IMR-90 (cell line): Measurements from ENCODE around the gene SEPTIN8. TPM values are rescaled to one million over a fixed set of nuclear protein-coding genes. Genes with fewer than 3 reads are reported as not detected.

Experiments used
- ATAC-seq: fragments of 200-7000 bp; cut with Tn5 transposase; 2 replicates; pipeline ENCODE4 v1.9.1; 2020; ENCODE audit warnings: low read depth, mild to moderate bottlenecking, moderate library complexity
- BruUV-seq: library from RNA; stranded (reverse); fragments of 400-500 nt; replicated peaks from 2 replicates; lab custom pipeline; 2021; lab: Mats Ljungman, UMichigan
- CTCF ChIA-PET: fragments of 300-600 bp; formaldehyde crosslinking; extraction: SDS; loops from one replicate; lab custom pipeline; 2021; ENCODE audit warnings: antibody characterized with exemption; lab: Yijun Ruan, JAX
- POLR2A ChIA-PET: fragments of 300-600 bp; sonication (Branson Sonifier 250); formaldehyde crosslinking; loops from one replicate; lab custom pipeline; 2022; ENCODE audit warnings: antibody characterized with exemption; ENCODE audit not compliant: unreplicated experiment; lab: Charles Lee
- DNase-seq: peaks from one replicate; pipeline ENCODE4 v3.0.0; 2013
- H2AFZ ChIP-seq: replicated peaks from 2 replicates; pipeline ENCODE3; 2013; ENCODE audit warnings: low read length, mild to moderate bottlenecking; ENCODE audit not compliant: poor library complexity
- H2AK5ac ChIP-seq: 2 replicates; pipeline ENCODE4 v1.6.1; 2013; ENCODE audit warnings: low read depth, low read length, inconsistent platforms
- H2AK9ac ChIP-seq: replicated peaks from 2 replicates; pipeline ENCODE3; 2013; ENCODE audit warnings: mild to moderate bottlenecking, low read depth, low read length, moderate library complexity; ENCODE audit not compliant: poor library complexity
- H2BK120ac ChIP-seq: 2 replicates; pipeline ENCODE4 v1.6.1; 2013; ENCODE audit warnings: low read depth, low read length, inconsistent platforms
- H2BK15ac ChIP-seq: 3 replicates; pipeline ENCODE4 v1.6.1; 2013; ENCODE audit warnings: low read depth, low read length, inconsistent platforms
- H2BK20ac ChIP-seq: 2 replicates; pipeline ENCODE4 v1.6.1; 2013; ENCODE audit warnings: low read depth, mild to moderate bottlenecking, inconsistent platforms, low read length, moderate library complexity
- H2BK5ac ChIP-seq: 2 replicates; pipeline ENCODE4 v1.6.1; 2013; ENCODE audit warnings: mild to moderate bottlenecking, low read depth, low read length, inconsistent platforms; ENCODE audit not compliant: poor library complexity, severe bottlenecking
- H3K14ac ChIP-seq: replicated peaks from 2 replicates; pipeline ENCODE4 v1.6.1; 2013; ENCODE audit warnings: low read depth, low read length, inconsistent platforms
- H3K18ac ChIP-seq: 2 replicates; pipeline ENCODE4 v1.6.1; 2013; ENCODE audit warnings: low read depth, low read length, control low read depth
- H3K23ac ChIP-seq: 2 replicates; pipeline ENCODE4 v1.6.1; 2013; ENCODE audit warnings: low read depth, low read length, inconsistent platforms
- H3K27ac ChIP-seq: 2 replicates; pipeline ENCODE4 v1.5.1; 2013; ENCODE audit warnings: mild to moderate bottlenecking, control low read depth, low read length; ENCODE audit not compliant: insufficient read depth
- H3K27me3 ChIP-seq: 2 replicates; pipeline ENCODE4 v1.6.1; 2013; ENCODE audit warnings: low read length; ENCODE audit not compliant: control insufficient read depth, insufficient read depth
- H3K36me3 ChIP-seq: 2 replicates; pipeline ENCODE4 v1.6.1; 2013; ENCODE audit warnings: low read length, mixed read lengths; ENCODE audit not compliant: control insufficient read depth, insufficient read depth
- H3K4ac ChIP-seq: 2 replicates; pipeline ENCODE4 v1.6.1; 2013; ENCODE audit warnings: low read depth, low read length, inconsistent platforms
- H3K4me1 ChIP-seq: 2 replicates; pipeline ENCODE4 v1.6.1; 2013; ENCODE audit warnings: low read length, mixed read lengths; ENCODE audit not compliant: control insufficient read depth, insufficient read depth
- H3K4me2 ChIP-seq: 2 replicates; pipeline ENCODE4 v1.6.1; 2013; ENCODE audit warnings: low read depth, mild to moderate bottlenecking, control low read depth, low read length, moderate library complexity
- H3K4me3 ChIP-seq: 2 replicates; pipeline ENCODE4 v1.5.1; 2013; ENCODE audit warnings: low read depth, mild to moderate bottlenecking, control low read depth, low read length, moderate library complexity; ENCODE audit not compliant: insufficient read depth
- H3K56ac ChIP-seq: 2 replicates; pipeline ENCODE4 v1.6.1; 2013; ENCODE audit warnings: low read length, inconsistent platforms; ENCODE audit not compliant: insufficient read depth; ENCODE audit errors: extremely low read depth
- H3K79me1 ChIP-seq, 2 experiments: 2 replicates each; pipeline ENCODE4 v1.6.1; 2013; ENCODE audit warnings: low read length in 2 of 2, inconsistent platforms in 1 of 2, low read depth in 1 of 2
- H3K9ac ChIP-seq: 2 replicates; pipeline ENCODE4 v1.6.1; 2013; ENCODE audit warnings: low read depth, low read length, control low read depth
- H3K9me1 ChIP-seq: 2 replicates; pipeline ENCODE4 v1.6.1; 2013; ENCODE audit warnings: low read length, inconsistent platforms; ENCODE audit not compliant: insufficient read depth
- H3K9me3 ChIP-seq: 2 replicates; pipeline ENCODE4 v1.6.1; 2013; ENCODE audit warnings: low read length; ENCODE audit not compliant: control insufficient read depth, insufficient read depth
- H4K20me1 ChIP-seq: 2 replicates; pipeline ENCODE4 v1.6.1; 2013; ENCODE audit warnings: low read length, inconsistent platforms; ENCODE audit not compliant: insufficient read depth
- H4K5ac ChIP-seq: 2 replicates; pipeline ENCODE4 v1.6.1; 2013; ENCODE audit warnings: mild to moderate bottlenecking, low read depth, low read length, control low read depth
- H4K8ac ChIP-seq, 2 experiments: 2 replicates each; pipeline ENCODE4 v1.6.1; 2013; ENCODE audit warnings: low read depth in 2 of 2, low read length in 2 of 2, control low read depth in 1 of 2, inconsistent platforms in 1 of 2
- H4K91ac ChIP-seq: 2 replicates; pipeline ENCODE4 v1.6.1; 2013; ENCODE audit warnings: low read depth, low read length, inconsistent platforms; ENCODE audit not compliant: insufficient read depth
- BHLHE40 ChIP-seq: fragments of 150-350 bp; IDR thresholded peaks from 2 replicates; pipeline ENCODE4 v1.6.1; 2016; ENCODE audit warnings: mild to moderate bottlenecking, low read depth, low read length
- POLR2A ChIP-seq: IDR thresholded peaks from 2 replicates; pipeline ENCODE4 v1.6.1; 2012; ENCODE audit warnings: mild to moderate bottlenecking, low read depth, low read length
- WGBS, 2 experiments: methylation state at CpG; one replicate each; pipeline versions ENCODE4 v1.1.5 to v1.1.7; 2013; ENCODE audit warnings: missing lambda C conversion rate in 2 of 2; ENCODE audit not compliant: insufficient read length in 1 of 2; ENCODE audit errors: extremely low coverage in 2 of 2; 5-methylcytosine and 5-hydroxymethylcytosine counted together
- dilution Hi-C: fragments of 300-500 bp; cut with HindIII; formaldehyde crosslinking; loops from one replicate; pipeline ENCODE4 v1.14.3; 2018; ENCODE audit warnings: low sequenced_read_pairs; ENCODE audit not compliant: unreplicated experiment
- in situ Hi-C: fragments of 300-500 bp; cut with MboI; formaldehyde crosslinking; loops from 3 replicates; pipeline ENCODE4 v1.14.3; 2019; ENCODE audit warnings: low sequenced_read_pairs, inconsistent platforms, mixed read lengths
- intact Hi-C: fragments of 100-400 bp; cut with micrococcal nuclease; formaldehyde crosslinking; loops from 2 replicates; pipeline ENCODE4 v1.10.0; 2022
- polyA plus RNA-seq, 3 experiments: library from polyadenylated mRNA; depleted of rRNA; stranded (reverse); fragments of >200 nt; gene quantifications; 2 replicates each; pipeline ENCODE4 v1.2.3, GENCODE V29; 2012; ENCODE audit warnings: low replicate concordance in 1 of 3
- total RNA-seq: library from RNA; depleted of rRNA; stranded (reverse); fragments of >200 nt; gene quantifications from 2 replicates; pipeline ENCODE4 v1.2.3, GENCODE V29; 2012; rRNA removed

The SEPTIN8 gene
- total and polyA plus RNA-seq, 2 of the 4 experiments (the other 2 are of a cell fraction): 56.2 to 67.2 TPM

DNA sequence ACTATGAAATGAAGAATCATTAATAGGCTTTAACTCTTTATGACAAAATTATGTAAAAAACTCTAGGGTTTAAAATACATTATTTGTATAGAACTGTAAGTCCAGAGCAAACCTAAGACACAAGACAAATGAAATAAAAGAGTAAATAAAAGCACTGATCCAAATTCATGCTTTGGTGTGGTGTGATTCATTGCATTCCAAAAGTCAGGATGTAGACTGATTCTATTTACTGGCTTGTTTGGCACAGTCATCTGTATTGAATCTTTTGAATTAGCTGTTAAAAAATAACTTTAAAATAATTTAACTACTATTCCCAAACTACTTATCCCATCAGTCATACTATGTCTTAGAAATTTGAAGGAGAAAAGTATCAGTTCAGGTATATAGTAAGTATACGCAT lies 72.2 kb downstream of the SEPTIN8 start:
- Histone ChIP-seq H2BK120ac (no peak overlapping the region), H3K9me3 (no peaks in the 10 kb centered on the region), H3K36me3 (0 out of 2 replicates have a peak, but pooled peaks cover 1% of the 10 kb centered on the region), H3K9ac (no peak overlapping the region), H3K79me1 (no peaks in the 10 kb centered on the region), H3K14ac (no peak overlapping the region), H3K4me1 (no peaks in the 10 kb centered on the region), H3K23ac (no peak overlapping the region), H3K4me3 (no peak overlapping the region), H2BK20ac (no peak overlapping the region), H2BK5ac (no peak overlapping the region), H3K27ac (no peak overlapping the region), H2AK5ac (no peak overlapping the region), H2AFZ (no peak overlapping the region), H3K27me3 (no peaks in the 10 kb centered on the region), H3K4me2 (no peak overlapping the region), H4K5ac (no peak overlapping the region), H2AK9ac (no peak overlapping the region), H3K9me1 (no peaks in the 10 kb centered on the region), H3K56ac (no peak overlapping the region), H3K4ac (no peak overlapping the region), H3K18ac (no peak overlapping the region), H4K91ac (no peak overlapping the region), H4K8ac (no peak overlapping the region), H4K20me1 (no peaks in the 10 kb centered on the region), H2BK15ac (no peak overlapping the region)
- WGBS, 2 experiments: no CpG with 5 or more reads among the region's 1 CpG
- CTCF ChIA-PET: no interaction called here
- POLR2A ChIA-PET: no interaction called here
- in situ Hi-C loops: no loop called here
- TF ChIP-seq BHLHE40 (0 out of 2 replicates have a peak, but pooled peaks have one; percentile 4), POLR2A (no peak)
- DNase-seq: peak; percentile 42
- dilution Hi-C loops: no loop called here
- peak; percentile 84 for ATAC-seq
- intact Hi-C loops: loop anchor here (5.0 to 10.0 kb wide), 2 partner anchors 93 to 180 kb away; no protein-coding TSS in a partner anchor
- no TSS peak for BruUV-seq

Other genes with a start within 250 kb of the SEPTIN8 start
- gene IL5, start 233.7 kb downstream of the SEPTIN8 start, total RNA-seq: not detected in 2 replicates
- not detected in 2 replicates for gene IL5, start 233.7 kb downstream of the SEPTIN8 start, polyA plus RNA-seq (2012; rRNA removed)
- gene RAD50, start 220.3 kb downstream of the SEPTIN8 start, total RNA-seq: 5.2 and 13.3 TPM in 2 replicates
- 6.2 and 7.2 TPM in 2 replicates for gene RAD50, start 220.3 kb downstream of the SEPTIN8 start, polyA plus RNA-seq (2012; rRNA removed)
- not detected in 2 replicates for gene IL13, start 119.1 kb downstream of the SEPTIN8 start, total RNA-seq
- gene IL13, start 119.1 kb downstream of the SEPTIN8 start, polyA plus RNA-seq (2012; rRNA removed): not detected in 2 replicates
- not detected in 2 replicates for gene IL4, start 103.2 kb downstream of the SEPTIN8 start, total RNA-seq
- gene IL4, start 103.2 kb downstream of the SEPTIN8 start, polyA plus RNA-seq (2012; rRNA removed): not detected in 2 replicates
- gene KIF3A, start 39.7 kb downstream of the SEPTIN8 start, total RNA-seq: 4.3 and 9.4 TPM in 2 replicates
- gene KIF3A, start 39.7 kb downstream of the SEPTIN8 start, polyA plus RNA-seq (2012; rRNA removed): 3.4 and 4.5 TPM in 2 replicates
- gene CCNI2, start 29.8 kb downstream of the SEPTIN8 start, total RNA-seq: not detected in 2 replicates
- not detected in 2 replicates for gene CCNI2, start 29.8 kb downstream of the SEPTIN8 start, polyA plus RNA-seq (2012; rRNA removed)
- under 0.01 TPM in 1 of 2 replicates, not detected in the other for gene SOWAHA, start 36.1 kb upstream of the SEPTIN8 start, total RNA-seq
- 0.03 TPM in 1 of 2 replicates, not detected in the other for gene SOWAHA, start 36.1 kb upstream of the SEPTIN8 start, polyA plus RNA-seq (2012; rRNA removed)
- 1.4 and 2.5 TPM in 2 replicates for gene SHROOM1, start 53.4 kb upstream of the SEPTIN8 start, total RNA-seq
- gene SHROOM1, start 53.4 kb upstream of the SEPTIN8 start, polyA plus RNA-seq (2012; rRNA removed): 6.3 and 8.8 TPM in 2 replicates
- 0.18 and 0.28 TPM in 2 replicates for gene GDF9, start 89.2 kb upstream of the SEPTIN8 start, total RNA-seq
- 0.16 and 0.21 TPM in 2 replicates for gene GDF9, start 89.2 kb upstream of the SEPTIN8 start, polyA plus RNA-seq (2012; rRNA removed)
- gene UQCRQ, start 89.4 kb upstream of the SEPTIN8 start, total RNA-seq: 69.7 and 73.7 TPM in 2 replicates
- gene UQCRQ, start 89.4 kb upstream of the SEPTIN8 start, polyA plus RNA-seq (2012; rRNA removed): 292 and 406 TPM in 2 replicates
- gene LEAP2, start 96.4 kb upstream of the SEPTIN8 start, total RNA-seq: under 0.01 TPM in 2 replicates
- 0.23 and 0.36 TPM in 2 replicates for gene LEAP2, start 96.4 kb upstream of the SEPTIN8 start, polyA plus RNA-seq (2012; rRNA removed)
- gene AFF4, start 186.4 kb upstream of the SEPTIN8 start, total RNA-seq: 57.2 and 67.2 TPM in 2 replicates
- gene AFF4, start 186.4 kb upstream of the SEPTIN8 start, polyA plus RNA-seq (2012; rRNA removed): 26.0 and 27.3 TPM in 2 replicates
- 4.1 and 7.2 TPM in 2 replicates for gene ZCCHC10, start 249.3 kb upstream of the SEPTIN8 start, total RNA-seq
- 20.4 and 31.8 TPM in 2 replicates for gene ZCCHC10, start 249.3 kb upstream of the SEPTIN8 start, polyA plus RNA-seq (2012; rRNA removed)